HG03135 (cell line): Measurements from ENCODE around the gene BZW2.

Experiments
- ATAC-seq: cut with Tn5 transposase; IDR thresholded peaks from one replicate; pipeline ENCODE4 v1.9.1; 2021; ENCODE audit warnings: mild to moderate bottlenecking, moderate library complexity; ENCODE audit not compliant: unreplicated experiment

BZW2 gene

DNA sequence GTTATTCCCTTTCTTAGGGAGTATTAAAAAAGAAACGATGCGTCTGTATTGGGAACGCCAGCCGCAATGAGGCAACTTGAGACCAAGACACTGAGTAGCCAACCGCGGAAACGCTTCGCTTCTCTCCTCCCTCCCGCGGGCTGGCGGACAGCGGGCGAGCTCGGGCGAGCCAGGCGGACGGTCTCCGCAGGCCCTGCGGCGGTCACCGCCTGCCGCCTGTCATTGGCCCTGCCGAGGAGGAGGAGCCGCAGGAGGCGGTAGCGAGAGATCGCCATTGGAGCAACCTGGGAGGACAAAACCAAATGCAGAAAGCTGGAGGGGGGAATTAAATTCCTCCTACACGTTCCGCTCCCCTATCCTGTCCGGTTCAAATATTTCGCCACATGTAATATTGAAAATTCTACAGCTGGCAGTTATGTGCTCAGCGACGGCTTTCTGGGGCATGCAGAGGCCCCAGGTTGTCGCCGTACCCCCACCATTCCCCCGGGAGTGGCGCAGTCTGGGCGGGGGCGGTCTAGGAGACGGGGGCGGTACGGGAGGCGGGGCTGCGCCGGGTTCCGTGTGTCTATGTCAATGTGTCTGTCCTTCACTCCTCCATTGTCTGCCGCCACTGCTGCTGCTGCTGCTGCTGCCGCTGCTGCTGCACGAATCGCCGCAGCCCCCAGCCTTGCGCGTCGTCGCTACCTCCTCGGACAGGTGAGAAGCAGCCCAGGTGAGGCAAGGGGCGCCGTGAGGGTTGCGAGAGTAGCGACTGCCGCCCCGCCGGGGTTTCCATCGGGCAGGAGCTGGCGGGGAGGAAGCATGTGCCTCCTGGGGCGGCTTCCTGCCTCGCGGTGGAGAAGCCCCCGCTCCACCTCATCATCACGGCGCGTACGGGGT is at the start of gene BZW2, which contains the start of gene ANKMY2:
BZW2 (plus strand) TSS at position 589 of the 879 bp plus-strand sequence. CDS start 19,263 bp downstream, outside the sequence.
ANKMY2 (minus strand) TSS at position 162 of the 879 bp plus-strand sequence. CDS start 181 bp downstream, outside the sequence.
- peak; percentile 98 for ATAC-seq

DNA sequence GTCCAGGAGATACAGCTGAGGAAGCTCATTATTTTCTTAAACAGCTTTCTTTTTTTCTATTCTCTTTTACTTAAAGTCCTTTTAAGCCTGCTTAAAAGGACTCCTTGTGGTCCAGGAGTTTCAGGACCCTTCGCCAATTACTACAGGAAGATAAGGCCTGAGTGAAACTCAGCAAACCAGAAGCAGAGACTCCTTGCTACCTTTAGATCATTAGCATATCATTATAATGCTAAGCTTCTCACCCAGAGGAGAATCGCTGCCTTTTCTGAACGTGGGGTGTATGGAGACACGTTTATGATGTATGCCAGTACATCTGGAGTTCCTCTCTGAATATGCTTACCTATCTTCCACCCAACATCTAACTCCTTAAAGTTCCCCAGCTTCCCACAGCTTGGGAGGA is 48.0 kb upstream of the BZW2 start:
- ATAC-seq, result no peak

DNA sequence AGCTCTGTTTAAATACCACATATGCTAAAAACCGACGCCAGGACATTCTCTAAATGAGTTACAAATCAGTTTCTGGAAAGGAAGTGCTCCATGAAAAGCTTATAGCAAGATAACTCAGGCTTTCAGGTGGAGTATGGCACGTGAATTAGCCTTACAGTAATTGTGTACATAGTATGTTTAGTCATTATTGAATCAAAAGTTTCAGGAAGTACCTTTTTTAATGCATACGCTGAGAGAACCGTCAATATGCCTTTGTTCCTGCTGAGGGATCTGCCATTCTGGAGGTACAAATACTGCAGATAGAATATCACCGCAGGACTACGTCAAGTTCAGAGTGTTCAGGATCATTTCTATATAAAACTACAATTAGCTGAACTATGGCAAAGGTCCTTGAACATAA is 46.1 kb upstream of the BZW2 start:
- ATAC-seq, result no peak

DNA sequence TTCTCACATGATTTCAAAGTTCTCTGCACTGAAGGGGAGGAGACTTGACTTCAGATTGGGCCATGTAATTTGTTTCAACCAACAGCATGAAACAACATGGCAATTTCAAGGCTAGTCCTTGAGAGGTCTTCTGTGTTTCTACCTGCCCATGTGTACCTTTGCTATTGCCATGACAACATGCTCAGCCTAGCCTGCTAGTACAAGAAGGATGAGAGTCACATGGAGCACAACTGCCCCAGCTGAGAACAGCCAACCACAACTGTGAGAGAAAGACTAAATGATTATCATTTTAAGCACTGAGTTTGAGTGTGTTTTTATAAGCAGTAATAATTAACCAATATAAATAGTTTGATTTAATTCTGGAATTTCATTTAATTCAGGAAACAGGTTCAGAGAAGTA is 42.3 kb upstream of the BZW2 start:
- no peak for ATAC-seq

DNA sequence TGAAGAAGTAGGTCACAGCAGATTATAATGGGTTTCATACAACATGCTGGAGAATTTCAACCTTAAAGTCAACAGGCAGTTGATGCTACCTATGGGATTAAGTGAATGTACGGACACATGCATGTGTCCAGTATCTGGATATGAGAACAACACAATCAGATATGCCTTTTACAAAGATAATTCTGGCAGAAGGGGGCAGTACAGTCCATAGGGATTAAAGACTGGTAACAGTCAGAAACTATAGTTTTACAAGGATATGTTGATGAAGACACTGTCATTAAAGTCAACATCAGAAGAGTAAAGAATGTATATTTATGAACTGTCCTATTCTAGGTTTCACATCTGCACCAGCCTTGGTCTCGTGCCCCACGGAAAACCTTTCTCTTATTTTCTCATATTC is 41.9 kb upstream of the BZW2 start:
- ATAC-seq, result no peak

DNA sequence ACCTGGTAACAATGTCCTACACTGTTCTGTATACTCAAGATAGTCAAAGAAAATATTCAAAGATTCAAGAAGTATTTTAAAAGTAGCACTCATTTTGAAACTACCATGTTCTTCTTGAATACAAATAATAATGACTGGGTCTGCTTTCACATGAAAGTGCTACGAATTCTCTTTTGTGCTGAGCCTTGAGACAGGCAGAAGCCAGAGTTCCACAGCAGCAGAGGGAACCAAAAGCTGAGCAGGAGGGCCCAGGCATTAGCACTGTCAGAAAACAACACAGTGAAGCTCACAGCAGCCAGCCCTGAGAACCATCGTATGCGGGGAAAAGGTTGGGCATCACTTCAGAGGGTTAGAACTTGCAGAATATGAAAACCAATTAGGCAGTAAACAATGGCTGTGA is 39.3 kb upstream of the BZW2 start:
- no peak for ATAC-seq

DNA sequence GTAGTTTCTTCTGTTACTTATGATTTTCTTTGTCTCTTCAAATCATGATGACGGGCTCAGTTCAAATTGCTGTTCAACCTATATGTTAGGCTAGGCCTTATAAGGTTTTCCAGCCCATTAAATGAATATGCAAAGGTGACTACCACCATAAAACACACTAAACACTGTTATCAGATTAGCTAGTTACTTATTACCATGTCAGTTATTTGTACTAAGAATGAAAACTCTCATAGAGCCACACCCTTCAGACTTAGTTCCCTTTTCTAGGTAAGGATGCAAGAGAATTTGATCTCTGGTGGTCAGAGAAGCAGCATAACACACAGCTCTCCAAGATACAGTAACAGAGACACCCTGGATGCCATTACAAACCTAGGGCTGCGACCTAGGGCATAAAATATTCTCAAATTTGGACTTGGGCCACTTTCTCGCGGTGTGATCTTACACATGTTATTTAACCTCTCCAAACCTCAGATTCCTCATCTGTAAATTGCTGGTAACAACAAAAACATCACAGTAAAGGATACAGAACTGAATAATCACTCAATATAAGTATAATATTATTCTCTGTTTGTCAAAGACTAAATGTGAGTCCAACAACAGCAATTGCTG is 36.0 kb upstream of the BZW2 start:
- peak; percentile 91 for ATAC-seq

DNA sequence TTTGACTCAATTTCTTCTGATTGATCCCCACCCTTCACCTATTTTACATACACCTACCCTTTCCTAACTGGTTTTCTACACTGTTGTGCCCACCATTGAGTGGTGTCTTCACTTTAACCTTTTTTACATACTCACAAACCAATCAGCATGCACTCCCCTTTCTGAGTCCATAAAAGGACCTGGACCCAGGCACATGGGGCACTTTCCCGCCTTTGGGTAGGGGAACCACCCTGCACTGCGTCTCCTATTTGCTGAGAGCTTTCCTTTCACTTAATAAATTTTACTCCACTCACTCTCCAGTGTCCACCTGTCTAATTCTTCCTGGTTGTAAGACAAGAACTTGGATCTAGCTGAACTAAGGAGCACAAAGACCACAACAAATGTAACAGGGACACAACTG is 34.3 kb upstream of the BZW2 start:
- no peak for ATAC-seq

DNA sequence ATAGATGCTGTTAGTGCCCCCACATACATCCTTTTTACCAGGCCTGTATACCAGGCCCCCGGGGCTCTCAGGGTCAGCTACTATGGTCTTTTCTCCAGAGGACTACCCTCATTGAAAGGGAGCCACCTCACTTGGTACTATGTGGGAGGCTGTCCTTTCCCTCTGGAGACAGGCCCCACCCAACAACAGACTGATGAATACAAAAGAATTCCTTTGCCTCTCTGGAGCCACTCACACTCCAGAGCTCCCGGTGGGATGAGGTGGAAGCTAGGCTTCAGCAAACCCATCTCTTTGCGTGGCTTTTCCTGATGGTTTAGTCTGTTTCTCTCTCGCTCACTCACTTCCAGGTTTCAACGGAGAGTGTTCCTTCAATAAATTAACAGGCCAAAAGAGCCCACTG is 30.8 kb upstream of the BZW2 start:
- ATAC-seq, result no peak

DNA sequence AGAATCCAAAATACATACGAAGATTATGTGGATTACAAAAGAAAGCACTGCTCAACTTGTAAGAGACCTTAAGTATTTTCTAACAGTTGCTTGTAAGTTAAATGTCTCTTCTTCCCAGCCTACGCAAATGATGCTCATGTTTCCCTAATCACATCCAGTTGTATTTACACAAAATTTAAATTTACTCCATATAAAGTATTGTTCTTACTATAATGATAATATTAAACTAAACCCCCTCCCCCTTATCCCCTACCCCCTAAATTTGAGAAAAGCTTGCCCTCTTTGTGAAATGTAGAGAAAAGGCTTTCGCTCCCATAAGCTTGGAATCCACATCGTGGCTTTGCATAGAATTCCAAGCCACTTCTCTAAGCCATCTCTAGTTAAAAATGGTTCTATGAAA is 29.9 kb upstream of the BZW2 start:
- ATAC-seq, result no peak

DNA sequence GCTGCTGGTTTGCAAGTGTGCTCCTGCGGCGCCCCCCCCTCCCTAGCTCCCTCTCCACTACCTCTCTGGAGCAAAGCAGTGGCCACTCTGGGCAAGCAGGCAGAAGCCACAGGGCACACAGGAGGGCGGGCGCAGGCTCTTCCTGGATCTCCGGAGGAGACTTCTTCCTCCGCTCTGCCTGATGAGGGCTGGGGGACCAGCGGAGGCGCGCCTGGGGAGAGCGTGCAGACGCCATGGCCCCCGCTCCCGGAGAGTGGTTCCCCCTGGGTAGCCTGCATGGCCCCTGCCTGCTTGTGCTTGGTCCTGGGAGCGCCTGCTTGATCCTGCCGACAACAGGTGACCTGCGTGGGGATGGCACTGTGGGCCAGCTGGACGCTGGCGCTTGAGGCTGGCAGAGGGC is 29.4 kb upstream of the BZW2 start:
- no peak for ATAC-seq

DNA sequence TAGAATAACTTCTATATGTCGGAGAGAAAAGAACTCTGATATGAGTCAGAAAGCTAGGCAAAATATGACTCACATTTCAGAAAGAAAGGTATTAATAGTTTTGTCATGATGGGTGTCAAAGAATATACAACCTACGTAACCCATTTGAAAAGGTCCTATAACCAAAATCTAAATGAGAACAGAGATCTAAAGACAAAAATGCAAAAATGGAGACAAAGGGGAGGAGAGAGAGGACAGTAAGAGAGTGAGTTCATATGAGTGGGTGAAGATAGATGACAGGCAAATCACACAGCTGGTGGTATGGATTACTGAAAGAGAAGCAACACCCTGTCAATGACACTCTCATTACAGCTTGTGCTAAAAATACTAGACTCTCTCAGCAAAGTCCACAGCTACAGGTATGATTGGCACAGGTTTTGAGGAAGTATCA is 26.0 kb upstream of the BZW2 start:
- peak; percentile 74 for ATAC-seq

DNA sequence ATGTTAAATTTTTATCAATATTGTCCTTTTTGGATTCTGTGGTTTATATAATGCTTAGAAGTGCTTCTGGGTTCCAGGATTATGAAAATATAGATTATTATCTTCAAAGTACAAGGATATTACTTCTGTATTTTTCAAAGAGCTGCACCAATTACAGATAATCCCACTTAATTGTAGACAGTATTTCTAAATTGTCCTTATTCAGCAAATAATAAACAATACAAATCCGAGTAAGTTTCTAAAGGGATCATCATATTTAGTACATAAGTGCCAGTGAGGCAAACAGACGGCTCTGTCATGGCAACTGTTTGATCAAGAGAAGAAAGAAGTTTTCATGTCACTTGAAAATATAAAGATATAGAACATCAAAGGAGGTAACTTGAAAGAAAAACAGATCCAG is 19.6 kb upstream of the BZW2 start:
- no peak for ATAC-seq

DNA sequence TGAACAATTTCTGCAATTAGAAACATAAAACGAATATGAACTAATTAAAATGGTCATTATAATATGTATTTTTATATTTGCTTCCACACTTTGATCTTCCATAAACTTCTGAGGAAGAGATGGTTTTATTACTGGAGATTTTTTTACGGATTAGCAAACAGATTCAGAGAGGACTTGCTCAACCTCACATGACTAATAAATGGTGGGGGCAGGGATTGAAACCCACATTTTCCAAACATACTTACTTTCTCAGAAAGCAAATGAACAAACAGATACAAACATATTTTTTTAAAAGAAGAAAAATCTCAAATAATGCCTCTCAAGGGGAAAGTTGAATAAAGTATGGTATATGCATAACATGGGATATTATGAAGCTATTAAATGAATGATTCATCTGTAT is 18.7 kb upstream of the BZW2 start:
- ATAC-seq, result no peak

DNA sequence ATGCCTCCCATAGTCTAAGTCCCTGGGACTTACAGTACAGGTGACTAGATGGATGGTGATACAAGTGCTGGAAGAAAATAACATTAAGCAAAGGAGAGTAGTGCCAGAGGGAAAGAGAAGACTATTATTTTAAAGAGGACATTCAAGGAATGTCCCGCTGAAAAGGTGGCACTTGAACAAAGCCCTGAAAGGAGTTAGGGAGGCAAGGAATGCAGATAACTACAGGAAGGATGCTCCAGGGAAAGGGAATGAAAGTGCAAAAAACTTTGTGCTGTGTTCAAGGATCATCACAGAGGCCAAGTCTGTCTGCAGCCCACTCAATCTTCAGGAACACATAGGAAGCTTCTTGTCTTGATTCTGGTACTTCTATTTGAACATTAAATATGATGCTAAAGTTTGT is 15.3 kb upstream of the BZW2 start:
- no peak for ATAC-seq

DNA sequence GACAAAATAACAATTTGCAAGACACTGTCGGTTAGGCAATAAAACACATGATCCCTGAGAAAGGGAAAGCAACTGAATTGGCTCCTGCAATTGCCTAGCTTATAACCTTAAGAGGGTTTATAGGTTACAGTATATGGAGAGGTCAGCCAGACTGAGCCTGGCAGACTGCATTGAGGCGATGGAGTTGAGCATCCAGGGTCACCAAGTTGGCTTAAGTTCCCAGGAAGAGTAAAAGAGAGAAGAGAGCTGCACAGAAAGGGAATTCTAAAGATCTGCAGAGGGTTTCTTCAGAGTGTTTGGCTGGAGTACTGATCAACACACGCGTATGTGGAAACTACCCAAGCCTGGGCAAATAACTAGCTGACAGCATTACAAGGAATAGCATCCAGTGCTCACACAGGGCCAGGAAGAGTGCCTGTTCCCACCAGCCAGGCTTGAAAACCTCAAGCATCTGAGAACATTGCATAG is 11.7 kb upstream of the BZW2 start:
- ATAC-seq, result no peak

DNA sequence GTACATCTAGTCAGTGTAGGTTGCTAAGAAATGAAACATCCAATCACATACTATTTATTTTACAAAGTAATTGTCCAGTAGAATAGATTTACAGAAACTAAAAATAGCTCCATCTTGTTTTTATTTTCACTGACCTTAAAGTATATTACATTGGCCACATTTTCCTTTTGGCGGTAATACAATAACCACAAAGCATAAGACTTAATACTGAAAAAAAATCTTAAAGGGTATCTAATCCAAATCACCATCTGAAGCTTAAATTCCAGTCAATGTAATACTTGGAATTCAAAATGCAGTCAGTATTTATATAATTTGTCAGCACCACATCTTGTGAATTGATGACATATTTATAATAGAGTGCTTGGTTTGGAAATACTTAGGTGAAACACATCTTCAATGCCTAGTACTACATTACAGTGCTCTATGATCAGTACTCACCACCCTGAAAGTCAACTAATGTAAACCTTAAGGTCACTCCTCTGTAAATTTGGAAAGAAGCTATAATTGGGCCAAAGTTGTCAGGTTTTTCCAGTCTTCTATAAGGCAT is 9.4 kb upstream of the BZW2 start:
- ATAC-seq, result no peak

DNA sequence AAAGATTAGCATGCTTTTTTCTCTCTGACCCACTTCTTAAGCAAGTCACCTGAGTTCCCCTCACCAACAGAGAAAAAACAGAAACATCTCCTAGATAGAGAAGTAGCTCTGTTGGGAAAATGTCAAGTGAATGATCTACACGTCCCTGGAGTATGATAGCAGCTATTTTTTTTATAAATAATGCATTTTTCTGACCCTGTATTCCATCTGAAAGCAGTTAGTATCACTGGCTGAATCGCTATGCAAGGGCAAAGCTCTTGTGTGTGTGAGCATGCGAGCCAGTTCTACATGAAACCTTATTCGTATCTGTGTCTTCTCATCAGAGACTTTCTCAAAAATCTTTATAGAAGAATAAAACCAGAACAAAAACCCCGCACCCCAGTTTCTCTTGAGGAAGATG is 8.6 kb upstream of the BZW2 start:
- ATAC-seq, result no peak

DNA sequence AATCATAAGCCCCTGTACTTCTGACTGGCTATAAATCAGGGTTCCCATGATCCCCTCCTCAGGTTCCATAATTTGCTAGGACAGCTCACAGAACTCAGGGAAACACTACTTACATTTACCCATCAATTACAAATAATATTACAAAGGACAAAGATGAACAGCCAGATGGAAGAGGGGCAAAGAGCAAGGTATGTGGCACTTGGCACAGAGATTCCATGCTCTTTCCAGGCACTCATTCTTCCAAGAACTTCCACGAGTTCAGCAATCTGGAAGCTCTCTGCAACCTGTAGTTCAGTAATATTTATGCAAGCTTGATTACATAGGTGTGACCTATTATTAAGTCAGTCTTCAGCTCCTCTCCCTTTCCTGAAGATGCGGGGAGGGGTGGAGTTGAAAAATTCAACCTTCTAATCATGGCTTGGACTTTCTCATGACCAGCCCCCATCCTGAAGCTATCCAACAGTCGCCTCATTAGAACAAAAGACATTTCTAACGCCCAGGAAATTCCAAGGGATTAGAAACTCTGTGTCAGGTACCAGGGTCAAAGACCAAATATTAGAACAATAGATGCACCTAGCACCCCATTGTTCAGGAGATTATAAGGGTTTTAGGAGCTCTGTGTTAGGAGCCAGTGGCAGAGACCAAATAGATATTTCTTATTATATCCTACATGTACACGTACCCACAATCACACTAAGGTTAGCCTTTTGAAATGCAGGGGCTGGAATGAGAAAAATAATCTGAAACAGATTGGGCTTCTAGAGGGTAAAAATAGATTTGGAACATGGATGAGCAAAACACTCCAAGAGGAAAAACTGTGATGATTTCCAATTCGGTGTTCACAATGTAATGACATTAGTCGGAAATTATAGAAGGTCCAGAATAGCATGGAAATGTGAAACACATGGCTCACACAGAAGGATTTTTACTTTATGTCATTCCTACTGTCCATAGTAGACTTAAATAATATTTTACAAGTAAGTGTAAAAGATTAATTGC is 7.4 kb upstream of the BZW2 start:
- no peak for ATAC-seq

DNA sequence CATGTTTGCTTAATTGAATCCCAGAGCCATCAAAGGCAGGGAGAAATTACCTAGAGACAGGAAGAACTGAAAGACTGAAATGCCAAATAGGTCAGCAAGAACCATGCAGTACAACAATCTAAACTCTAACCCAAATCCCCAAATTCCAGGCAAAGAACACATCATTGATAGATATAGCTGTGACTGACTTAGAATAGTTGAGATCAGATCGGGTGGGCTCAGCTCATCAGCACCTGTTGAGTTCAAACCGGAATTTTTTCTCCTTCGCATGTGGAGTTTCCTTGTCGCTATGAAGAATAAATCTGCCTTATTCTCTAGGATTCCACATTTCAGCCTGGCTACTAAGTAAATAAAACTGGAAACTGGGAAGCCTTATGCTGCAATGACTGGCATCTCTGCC is 1.8 kb upstream of the BZW2 start:
- ATAC-seq, result no peak
